ENCODE results near the gene TNKS2.

Gene TNKS2

DNA sequence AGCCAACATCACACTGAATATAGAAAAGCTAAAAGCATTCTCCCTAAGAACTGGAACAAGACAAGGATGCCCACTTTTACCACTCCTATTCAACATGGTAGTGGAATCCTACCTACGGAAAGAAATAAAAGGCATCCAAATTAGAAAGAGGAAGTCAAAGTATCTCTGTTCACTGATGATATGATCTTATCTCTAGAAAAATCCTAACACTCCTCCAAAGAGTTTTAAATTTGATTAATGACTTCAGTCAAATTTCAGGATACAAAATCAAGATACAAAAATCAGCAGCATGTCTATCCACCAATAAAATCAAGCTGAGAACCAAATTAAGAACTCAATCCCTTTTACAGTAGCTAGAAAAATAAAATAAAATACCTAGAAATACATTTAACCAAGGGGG lies 35.3 kb upstream of the TNKS2 start:
- Histone ChIP-seq H3K9ac (ENCODE audit: low read length) (no peak overlapping the region), H3K79me2 (ENCODE audit: insufficient read depth, low read length) (no peaks in the 10 kb centered on the region), H4K20me1 (ENCODE audit: insufficient read depth, low read length) (no peaks in the 10 kb centered on the region), H3K4me2 (ENCODE audit: low read length) (no peak overlapping the region), H3K9me3 (ENCODE audit: low read length) (no peaks in the 10 kb centered on the region), H3K9me2 (ENCODE audit: low read depth, low read length) (no peaks in the 10 kb centered on the region), H3K27me3 (ENCODE audit: insufficient read depth, low read length) (no peaks in the 10 kb centered on the region), H3K36me3 (ENCODE audit: insufficient read depth, low read length) (no peaks in the 10 kb centered on the region), H2AFZ (ENCODE audit: low read length) (no peak overlapping the region), H3F3A (ENCODE audit: insufficient read depth, low read length) (no peaks in the 10 kb centered on the region), H3K4me3 (ENCODE audit: low read depth, low read length, poor library complexity, severe bottlenecking) (no peak overlapping the region), H3K27ac (ENCODE audit: low read depth, low read length, poor library complexity, severe bottlenecking) (no peak overlapping the region), H3K4me1 (ENCODE audit: insufficient read depth, low read length, severe bottlenecking) (no peaks in the 10 kb centered on the region)
- no peak for TF ChIP-seq EZH2 (IDR thresholded peaks at IDR 0.05; ENCODE audit: borderline replicate concordance, low read length)

GRCh38 chr10:91766676-91767075 lies 31.6 kb upstream of the TNKS2 start:
- Histone ChIP-seq H3K27ac (ENCODE audit: low read depth, low read length, poor library complexity, severe bottlenecking) (no peak overlapping the region), H3F3A (ENCODE audit: insufficient read depth, low read length) (no peaks in the 10 kb centered on the region), H2AFZ (ENCODE audit: low read length) (no peak overlapping the region), H4K20me1 (ENCODE audit: insufficient read depth, low read length) (no peaks in the 10 kb centered on the region), H3K79me2 (ENCODE audit: insufficient read depth, low read length) (no peaks in the 10 kb centered on the region), H3K27me3 (ENCODE audit: insufficient read depth, low read length) (no peaks in the 10 kb centered on the region), H3K9me2 (ENCODE audit: low read depth, low read length) (no peaks in the 10 kb centered on the region), H3K9me3 (ENCODE audit: low read length) (no peaks in the 10 kb centered on the region), H3K9ac (ENCODE audit: low read length) (no peak overlapping the region), H3K4me1 (ENCODE audit: insufficient read depth, low read length, severe bottlenecking) (no peaks in the 10 kb centered on the region), H3K4me3 (ENCODE audit: low read depth, low read length, poor library complexity, severe bottlenecking) (no peak overlapping the region), H3K36me3 (ENCODE audit: insufficient read depth, low read length) (no peaks in the 10 kb centered on the region), H3K4me2 (ENCODE audit: low read length) (no peak overlapping the region)
- TF ChIP-seq, protein P1, sequence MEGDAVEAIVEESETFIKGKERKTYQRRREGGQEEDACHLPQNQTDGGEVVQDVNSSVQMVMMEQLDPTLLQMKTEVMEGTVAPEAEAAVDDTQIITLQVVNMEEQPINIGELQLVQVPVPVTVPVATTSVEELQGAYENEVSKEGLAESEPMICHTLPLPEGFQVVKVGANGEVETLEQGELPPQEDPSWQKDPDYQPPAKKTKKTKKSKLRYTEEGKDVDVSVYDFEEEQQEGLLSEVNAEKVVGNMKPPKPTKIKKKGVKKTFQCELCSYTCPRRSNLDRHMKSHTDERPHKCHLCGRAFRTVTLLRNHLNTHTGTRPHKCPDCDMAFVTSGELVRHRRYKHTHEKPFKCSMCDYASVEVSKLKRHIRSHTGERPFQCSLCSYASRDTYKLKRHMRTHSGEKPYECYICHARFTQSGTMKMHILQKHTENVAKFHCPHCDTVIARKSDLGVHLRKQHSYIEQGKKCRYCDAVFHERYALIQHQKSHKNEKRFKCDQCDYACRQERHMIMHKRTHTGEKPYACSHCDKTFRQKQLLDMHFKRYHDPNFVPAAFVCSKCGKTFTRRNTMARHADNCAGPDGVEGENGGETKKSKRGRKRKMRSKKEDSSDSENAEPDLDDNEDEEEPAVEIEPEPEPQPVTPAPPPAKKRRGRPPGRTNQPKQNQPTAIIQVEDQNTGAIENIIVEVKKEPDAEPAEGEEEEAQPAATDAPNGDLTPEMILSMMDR (IDR thresholded peaks at IDR 0.05; ENCODE audit: low read length) = no peak
- no peak for TF ChIP-seq EZH2 (IDR thresholded peaks at IDR 0.05; ENCODE audit: borderline replicate concordance, low read length)

- no peak overlapping the region for H3K4me2 ChIP-seq (ENCODE audit: low read length)
- H3K36me3 ChIP-seq (ENCODE audit: insufficient read depth, low read length) = no peaks in the 10 kb centered on the region
- H3K79me2 ChIP-seq (ENCODE audit: insufficient read depth, low read length) = no peaks in the 10 kb centered on the region
- H3K9ac ChIP-seq (ENCODE audit: low read length) = no peak overlapping the region
- no peak overlapping the region for H2AFZ ChIP-seq (ENCODE audit: low read length)
- TF ChIP-seq, protein P1 (IDR thresholded peaks at IDR 0.05; ENCODE audit: low read length) = no peak
- no peak for TF ChIP-seq EZH2 (IDR thresholded peaks at IDR 0.05; ENCODE audit: borderline replicate concordance, low read length)
- no peaks in the 10 kb centered on the region for H3K27me3 ChIP-seq (ENCODE audit: insufficient read depth, low read length)
- H3K27ac ChIP-seq (ENCODE audit: low read depth, low read length, poor library complexity, severe bottlenecking) = no peak overlapping the region
- H3K4me1 ChIP-seq (ENCODE audit: insufficient read depth, low read length, severe bottlenecking) = no peaks in the 10 kb centered on the region
- no peaks in the 10 kb centered on the region for H3K9me3 ChIP-seq (ENCODE audit: low read length)
- no peaks in the 10 kb centered on the region for H4K20me1 ChIP-seq (ENCODE audit: insufficient read depth, low read length)
- no peaks in the 10 kb centered on the region for H3K9me2 ChIP-seq (ENCODE audit: low read depth, low read length)
- no peak overlapping the region for H3K4me3 ChIP-seq (ENCODE audit: low read depth, low read length, poor library complexity, severe bottlenecking)
- no peaks in the 10 kb centered on the region for H3F3A ChIP-seq (ENCODE audit: insufficient read depth, low read length)
Measured at GRCh38 chr10:91768123-91768522, 30.1 kb upstream of the TNKS2 start.

- TF ChIP-seq, protein P1 (IDR thresholded peaks at IDR 0.05; ENCODE audit: low read length) = no peak
- no peak for TF ChIP-seq EZH2 (IDR thresholded peaks at IDR 0.05; ENCODE audit: borderline replicate concordance, low read length)
- no peaks in the 10 kb centered on the region for H3K27me3 ChIP-seq (ENCODE audit: insufficient read depth, low read length)
- no peaks in the 10 kb centered on the region for H3K9me3 ChIP-seq (ENCODE audit: low read length)
- no peaks in the 10 kb centered on the region for H3K9me2 ChIP-seq (ENCODE audit: low read depth, low read length)
- no peaks in the 10 kb centered on the region for H3K4me1 ChIP-seq (ENCODE audit: insufficient read depth, low read length, severe bottlenecking)
- H3K4me3 ChIP-seq (ENCODE audit: low read depth, low read length, poor library complexity, severe bottlenecking) = no peak overlapping the region
- no peaks in the 10 kb centered on the region for H3K79me2 ChIP-seq (ENCODE audit: insufficient read depth, low read length)
- H3K4me2 ChIP-seq (ENCODE audit: low read length) = no peak overlapping the region
- no peak overlapping the region for H3K9ac ChIP-seq (ENCODE audit: low read length)
- H2AFZ ChIP-seq (ENCODE audit: low read length) = no peak overlapping the region
- H3K27ac ChIP-seq (ENCODE audit: low read depth, low read length, poor library complexity, severe bottlenecking) = no peak overlapping the region
- no peaks in the 10 kb centered on the region for H3F3A ChIP-seq (ENCODE audit: insufficient read depth, low read length)
- H3K36me3 ChIP-seq (ENCODE audit: insufficient read depth, low read length) = no peaks in the 10 kb centered on the region
- H4K20me1 ChIP-seq (ENCODE audit: insufficient read depth, low read length) = no peaks in the 10 kb centered on the region
Measured at GRCh38 chr10:91771907-91772306, 26.3 kb upstream of the TNKS2 start.
